ES-I3 (cell line): ENCODE data around the gene MRTFA.
"Not testable (repeated sequence)": the region's sequence is repeated elsewhere in the genome, so short reads cannot be mapped to it uniquely, and the experiment has no call there.

ENCODE experiments used
- H3K36me3 ChIP-seq: 2 replicates; pipeline ENCODE4 v1.6.1; 2013; ENCODE audit warnings: mild to moderate bottlenecking, low read length, control low read depth, moderate library complexity; ENCODE audit not compliant: insufficient read depth
- H3K4me1 ChIP-seq: 2 replicates; pipeline ENCODE4 v1.6.1; 2013; ENCODE audit warnings: mild to moderate bottlenecking, control low read depth, low read length; ENCODE audit not compliant: insufficient read depth
- H3K9ac ChIP-seq: 2 replicates; pipeline ENCODE4 v1.6.1; 2013; ENCODE audit warnings: low read depth, mild to moderate bottlenecking, low read length, moderate library complexity
- H3K9me3 ChIP-seq: 2 replicates; pipeline ENCODE4 v1.6.1; 2013; ENCODE audit warnings: mild to moderate bottlenecking, low read length, moderate library complexity; ENCODE audit not compliant: control insufficient read depth, insufficient read depth

Gene MRTFA

GRCh38 chr22:40394607-40395006 lies 241.9 kb downstream of the MRTFA start:
- no peak overlapping the region for H3K9ac ChIP-seq
- no peaks in the 10 kb centered on the region; the same call in 1 of the 2 replicates for H3K4me1 ChIP-seq
- no peaks in the 10 kb centered on the region for H3K36me3 ChIP-seq
- H3K9me3 ChIP-seq: no peaks in the 10 kb centered on the region

- Histone ChIP-seq H3K36me3 (no peaks in the 10 kb centered on the region), H3K9ac (no peak overlapping the region), H3K4me1 (no peaks in the 10 kb centered on the region; the same call in 1 of the 2 replicates), H3K9me3 (no peaks in the 10 kb centered on the region)
Measured at GRCh38 chr22:40392618-40393017, 243.9 kb downstream of the MRTFA start.

- no peaks in the 10 kb centered on the region for H3K4me1 ChIP-seq
Measured at GRCh38 chr22:40391417-40391816, 245.1 kb downstream of the MRTFA start.

GRCh38 chr22:40388231-40388630 lies 248.3 kb downstream of the MRTFA start:
- Histone ChIP-seq H3K36me3 (no peaks in the 10 kb centered on the region), H3K4me1 (peaks cover 5% of the 10 kb centered on the region; the same call in 1 of the 2 replicates), H3K9ac (no peak overlapping the region), H3K9me3 (no peaks in the 10 kb centered on the region)

More at GRCh38 chr22:40391417-40391816, 245.1 kb downstream of the MRTFA start:
- H3K9ac ChIP-seq: no peak overlapping the region
- no peaks in the 10 kb centered on the region for H3K9me3 ChIP-seq
- H3K36me3 ChIP-seq: no peaks in the 10 kb centered on the region

- H3K9me3 ChIP-seq: no peaks in the 10 kb centered on the region
- H3K36me3 ChIP-seq: no peaks in the 10 kb centered on the region
- peaks cover 5% of the 10 kb centered on the region; the same call in 1 of the 2 replicates for H3K4me1 ChIP-seq
- H3K9ac ChIP-seq: no peak overlapping the region
Measured at GRCh38 chr22:40387746-40388145, 248.8 kb downstream of the MRTFA start.

GRCh38 chr22:40385036-40385782 lies 251.3 kb downstream of the MRTFA start:
- H3K9ac ChIP-seq: no peak overlapping the region
- H3K4me1 ChIP-seq: peaks cover 5% of the 10 kb centered on the region; the same call in 1 of the 2 replicates
- H3K9me3 ChIP-seq: no peaks in the 10 kb centered on the region
- H3K36me3 ChIP-seq: no peaks in the 10 kb centered on the region

- H3K9me3 ChIP-seq: no peaks in the 10 kb centered on the region
- no peak overlapping the region for H3K9ac ChIP-seq
- H3K36me3 ChIP-seq: no peaks in the 10 kb centered on the region
- peaks cover 5% of the 10 kb centered on the region; the same call in 1 of the 2 replicates for H3K4me1 ChIP-seq
Measured at GRCh38 chr22:40383905-40384304, 252.6 kb downstream of the MRTFA start.

- H3K4me1 ChIP-seq: peaks cover 5% of the 10 kb centered on the region; the same call in 1 of the 2 replicates
Measured at GRCh38 chr22:40381461-40381860, 255.1 kb downstream of the MRTFA start.

GRCh38 chr22:40378448-40378847 lies 258.1 kb downstream of the MRTFA start:
- not testable (repeated sequence) for H3K4me1 ChIP-seq, H3K9ac ChIP-seq, H3K9me3 ChIP-seq, H3K36me3 ChIP-seq

More at GRCh38 chr22:40381461-40381860, 255.1 kb downstream of the MRTFA start:
- Histone ChIP-seq H3K36me3 (no peaks in the 10 kb centered on the region), H3K9me3 (no peaks in the 10 kb centered on the region), H3K9ac (no peak overlapping the region)

GRCh38 chr22:40377931-40378330 lies 258.6 kb downstream of the MRTFA start:
- H3K9ac ChIP-seq: no peak overlapping the region
- H3K36me3 ChIP-seq: no peaks in the 10 kb centered on the region
- no peaks in the 10 kb centered on the region for H3K4me1 ChIP-seq
- no peaks in the 10 kb centered on the region for H3K9me3 ChIP-seq

- Histone ChIP-seq H3K9me3 (no peaks in the 10 kb centered on the region), H3K4me1 (no peaks in the 10 kb centered on the region), H3K36me3 (peaks cover 4% of the 10 kb centered on the region), H3K9ac (no peak overlapping the region)
Measured at GRCh38 chr22:40376149-40376548, 260.4 kb downstream of the MRTFA start.

GRCh38 chr22:40374567-40374966 lies 262.0 kb downstream of the MRTFA start:
- peaks cover 4% of the 10 kb centered on the region for H3K36me3 ChIP-seq
- no peak overlapping the region for H3K9ac ChIP-seq
- no peaks in the 10 kb centered on the region for H3K4me1 ChIP-seq
- no peaks in the 10 kb centered on the region for H3K9me3 ChIP-seq

- no peaks in the 10 kb centered on the region for H3K9me3 ChIP-seq
- peaks cover 21% of the 10 kb centered on the region for H3K36me3 ChIP-seq
- no peak overlapping the region for H3K9ac ChIP-seq
- H3K4me1 ChIP-seq: no peaks in the 10 kb centered on the region
Measured at GRCh38 chr22:40368836-40369235, 267.7 kb downstream of the MRTFA start.

- H3K9me3 ChIP-seq: no peaks in the 10 kb centered on the region
- H3K9ac ChIP-seq: no peak overlapping the region
- H3K4me1 ChIP-seq: no peaks in the 10 kb centered on the region
- H3K36me3 ChIP-seq: peaks cover 28% of the 10 kb centered on the region
Measured at GRCh38 chr22:40368016-40368415, 268.5 kb downstream of the MRTFA start.

- Histone ChIP-seq H3K9me3 (no peaks in the 10 kb centered on the region), H3K9ac (no peak overlapping the region), H3K36me3 (peaks cover 30% of the 10 kb centered on the region), H3K4me1 (no peaks in the 10 kb centered on the region)
Measured at GRCh38 chr22:40367342-40367741, 269.2 kb downstream of the MRTFA start.
